Karpas-422 (cell line): ENCODE results near the gene RPS15. TPM values are rescaled to one million over a fixed set of nuclear protein-coding genes. Genes with fewer than 3 reads are reported as not detected.

Experiments used
- DNase-seq: peaks from one replicate; pipeline ENCODE4 v3.0.0-alpha.2; 2015
- H2AFZ ChIP-seq: fragments of 200-600 bp; sonication (generic); 2 replicates; pipeline ENCODE4 v1.6.1; 2014; ENCODE audit warnings: antibody characterized with exemption, low read length, mixed read lengths
- H3K27ac ChIP-seq: fragments of 200-600 bp; sonication (generic); 2 replicates; pipeline ENCODE4 v1.5.1; 2014; ENCODE audit warnings: mild to moderate bottlenecking, low read length, moderate library complexity
- H3K27me3 ChIP-seq: fragments of 200-600 bp; sonication (generic); 2 replicates; pipeline ENCODE4 v1.6.1; 2014; ENCODE audit warnings: low read length, mixed read lengths
- H3K36me3 ChIP-seq: fragments of 200-600 bp; sonication (generic); 2 replicates; pipeline ENCODE4 v1.6.1; 2014; ENCODE audit warnings: low read length, mixed read lengths; ENCODE audit not compliant: insufficient read depth
- H3K4me1 ChIP-seq: fragments of 200-600 bp; sonication (generic); 2 replicates; pipeline ENCODE4 v1.6.1; 2014; ENCODE audit warnings: mild to moderate bottlenecking, low read length, mixed read lengths
- H3K4me2 ChIP-seq: fragments of 200-600 bp; sonication (generic); 2 replicates; pipeline ENCODE4 v1.6.1; 2014; ENCODE audit warnings: low read length, low read depth, mild to moderate bottlenecking; ENCODE audit not compliant: poor library complexity, severe bottlenecking
- H3K4me3 ChIP-seq: fragments of 200-600 bp; sonication (generic); 2 replicates; pipeline ENCODE4 v1.5.1; 2014; ENCODE audit warnings: mild to moderate bottlenecking, antibody characterized with exemption, low read length, mixed read lengths
- H3K79me2 ChIP-seq: fragments of 200-600 bp; sonication (generic); 2 replicates; pipeline ENCODE4 v1.6.1; 2014; ENCODE audit warnings: mild to moderate bottlenecking, low read length, mixed read lengths
- H3K9ac ChIP-seq: fragments of 200-600 bp; sonication (generic); 2 replicates; pipeline ENCODE4 v1.6.0; 2014; ENCODE audit warnings: low read length
- H3K9me2 ChIP-seq: fragments of 200-600 bp; sonication (generic), shearing (Covaris generic); replicated peaks from 2 replicates; pipeline ENCODE4 v1.6.0; 2014; ENCODE audit warnings: mild to moderate bottlenecking, low read length, moderate library complexity; ENCODE audit not compliant: insufficient read depth
- H3K9me3 ChIP-seq: fragments of 300-700, 200-600 bp; sonication (generic); 2 replicates; pipeline ENCODE4 v1.6.1; 2014; ENCODE audit warnings: low read length, mixed read lengths
- H4K20me1 ChIP-seq: fragments of 200-600 bp; sonication (generic); 2 replicates; pipeline ENCODE4 v1.6.1; 2014; ENCODE audit warnings: mild to moderate bottlenecking, antibody characterized with exemption, low read length, low read depth; ENCODE audit not compliant: insufficient read depth
- total RNA-seq: library from RNA; depleted of rRNA; stranded (reverse); fragments of >200 nt; shearing (Covaris generic); gene quantifications from 2 replicates; pipeline ENCODE4 v1.2.3, GENCODE V29; 2014; ENCODE audit warnings: low replicate concordance

RPS15 gene
- total RNA-seq, 1 experiment from 2014 or later = 2,088 TPM

GRCh38 chr19:1481224-1481892 is 43.2 kb downstream of the RPS15 start:
- no peaks in the 10 kb centered on the region for H3K9me2 ChIP-seq
- H3K36me3 ChIP-seq = peaks cover 4% of the 10 kb centered on the region; the same call in 1 of the 2 replicates
- H3K4me1 ChIP-seq = peaks cover 15% of the 10 kb centered on the region
- H3K4me2 ChIP-seq = no peak overlapping the region
- peak; percentile 38 for DNase-seq
- H3K9ac ChIP-seq = no peak overlapping the region
- no peaks in the 10 kb centered on the region for H3K9me3 ChIP-seq
- H4K20me1 ChIP-seq = peaks cover 8% of the 10 kb centered on the region; the same call in 1 of the 2 replicates
- peaks cover 15% of the 10 kb centered on the region for H3K79me2 ChIP-seq
- no peak overlapping the region for H2AFZ ChIP-seq
- H3K27me3 ChIP-seq = no peaks in the 10 kb centered on the region
- H3K4me3 ChIP-seq = no peak overlapping the region
- no peak overlapping the region for H3K27ac ChIP-seq

- no peak overlapping the region for H3K4me2 ChIP-seq
- H3K27me3 ChIP-seq = no peaks in the 10 kb centered on the region
- DNase-seq = no peak
- peaks cover 15% of the 10 kb centered on the region for H3K79me2 ChIP-seq
- H4K20me1 ChIP-seq = peaks cover 4% of the 10 kb centered on the region; the same call in 1 of the 2 replicates
- H3K4me3 ChIP-seq = no peak overlapping the region
- no peaks in the 10 kb centered on the region for H3K9me2 ChIP-seq
- peaks cover 4% of the 10 kb centered on the region; the same call in 1 of the 2 replicates for H3K36me3 ChIP-seq
- no peak overlapping the region for H3K27ac ChIP-seq
- H3K4me1 ChIP-seq = peaks cover 15% of the 10 kb centered on the region
- no peaks in the 10 kb centered on the region for H3K9me3 ChIP-seq
- H2AFZ ChIP-seq = no peak overlapping the region
- H3K9ac ChIP-seq = no peak overlapping the region
These were observed 43.7 kb downstream of the RPS15 start for GRCh38 chr19:1481893-1482360.

- no peaks in the 10 kb centered on the region for H3K27me3 ChIP-seq
- no peaks in the 10 kb centered on the region for H3K9me2 ChIP-seq
- H3K36me3 ChIP-seq = no peaks in the 10 kb centered on the region
- H2AFZ ChIP-seq = no peak overlapping the region
- no peak overlapping the region for H3K4me3 ChIP-seq
- peaks cover 11% of the 10 kb centered on the region for H3K4me1 ChIP-seq
- peaks cover 11% of the 10 kb centered on the region for H3K79me2 ChIP-seq
- no peak overlapping the region for H3K4me2 ChIP-seq
- no peaks in the 10 kb centered on the region for H4K20me1 ChIP-seq
- DNase-seq = no peak
- no peak overlapping the region for H3K9ac ChIP-seq
- no peak overlapping the region for H3K27ac ChIP-seq
- H3K9me3 ChIP-seq = no peaks in the 10 kb centered on the region
These were observed 44.4 kb downstream of the RPS15 start for GRCh38 chr19:1482361-1483130.

GRCh38 chr19:1483131-1483978 is 45.2 kb downstream of the RPS15 start:
- no peak overlapping the region for H3K9ac ChIP-seq
- DNase-seq = no peak
- no peak overlapping the region for H3K27ac ChIP-seq

GRCh38 chr19:1483979-1484428 is 45.8 kb downstream of the RPS15 start:
- no peaks in the 10 kb centered on the region for H3K27me3 ChIP-seq
- H3K9ac ChIP-seq = no peak overlapping the region
- no peaks in the 10 kb centered on the region for H3K9me3 ChIP-seq
- H2AFZ ChIP-seq = no peak overlapping the region
- no peaks in the 10 kb centered on the region for H3K36me3 ChIP-seq
- H3K27ac ChIP-seq = no peak overlapping the region
- H4K20me1 ChIP-seq = no peaks in the 10 kb centered on the region
- no peaks in the 10 kb centered on the region for H3K79me2 ChIP-seq
- H3K4me2 ChIP-seq = no peak overlapping the region
- no peak overlapping the region for H3K4me3 ChIP-seq
- no peaks in the 10 kb centered on the region for H3K9me2 ChIP-seq
- no peak for DNase-seq
- peaks cover 5% of the 10 kb centered on the region for H3K4me1 ChIP-seq

More at GRCh38 chr19:1483131-1483978, 45.2 kb downstream of the RPS15 start:
- no peak overlapping the region for H3K4me2 ChIP-seq
- H3K9me2 ChIP-seq = no peaks in the 10 kb centered on the region
- H3K79me2 ChIP-seq = peaks cover 5% of the 10 kb centered on the region
- H3K9me3 ChIP-seq = no peaks in the 10 kb centered on the region
- H3K4me3 ChIP-seq = no peak overlapping the region
- H4K20me1 ChIP-seq = no peaks in the 10 kb centered on the region
- no peak overlapping the region for H2AFZ ChIP-seq
- H3K4me1 ChIP-seq = peaks cover 5% of the 10 kb centered on the region
- H3K27me3 ChIP-seq = no peaks in the 10 kb centered on the region
- no peaks in the 10 kb centered on the region for H3K36me3 ChIP-seq

GRCh38 chr19:1486720-1487575 is 48.8 kb downstream of the RPS15 start:
- no peaks in the 10 kb centered on the region for H3K27me3 ChIP-seq
- H2AFZ ChIP-seq = no peak overlapping the region
- H3K4me1 ChIP-seq = peaks cover 16% of the 10 kb centered on the region
- H3K79me2 ChIP-seq = no peaks in the 10 kb centered on the region
- H3K4me3 ChIP-seq = no peak overlapping the region
- no peak overlapping the region for H3K9ac ChIP-seq
- no peak for DNase-seq
- no peaks in the 10 kb centered on the region for H4K20me1 ChIP-seq
- H3K36me3 ChIP-seq = no peaks in the 10 kb centered on the region
- H3K9me2 ChIP-seq = no peaks in the 10 kb centered on the region
- no peak overlapping the region for H3K4me2 ChIP-seq
- no peaks in the 10 kb centered on the region for H3K9me3 ChIP-seq
- no peak overlapping the region for H3K27ac ChIP-seq

- DNase-seq = no peak
- no peak overlapping the region for H3K4me2 ChIP-seq
- no peaks in the 10 kb centered on the region for H3K9me3 ChIP-seq
- no peaks in the 10 kb centered on the region for H3K27me3 ChIP-seq
- no peaks in the 10 kb centered on the region for H4K20me1 ChIP-seq
- H3K27ac ChIP-seq = no peak overlapping the region
- no peaks in the 10 kb centered on the region for H3K36me3 ChIP-seq
- H2AFZ ChIP-seq = no peak overlapping the region
- H3K9ac ChIP-seq = no peak overlapping the region
- peaks cover 16% of the 10 kb centered on the region for H3K4me1 ChIP-seq
- H3K9me2 ChIP-seq = no peaks in the 10 kb centered on the region
- no peak overlapping the region for H3K4me3 ChIP-seq
- no peaks in the 10 kb centered on the region for H3K79me2 ChIP-seq
These were observed 49.5 kb downstream of the RPS15 start for GRCh38 chr19:1487576-1488281.
